ENCODE data around the gene ATP6V0A1.
"Not testable (repeated sequence)": the region's sequence is repeated elsewhere in the genome, so short reads cannot be mapped to it uniquely, and the experiment has no call there.

The ATP6V0A1 gene

DNA sequence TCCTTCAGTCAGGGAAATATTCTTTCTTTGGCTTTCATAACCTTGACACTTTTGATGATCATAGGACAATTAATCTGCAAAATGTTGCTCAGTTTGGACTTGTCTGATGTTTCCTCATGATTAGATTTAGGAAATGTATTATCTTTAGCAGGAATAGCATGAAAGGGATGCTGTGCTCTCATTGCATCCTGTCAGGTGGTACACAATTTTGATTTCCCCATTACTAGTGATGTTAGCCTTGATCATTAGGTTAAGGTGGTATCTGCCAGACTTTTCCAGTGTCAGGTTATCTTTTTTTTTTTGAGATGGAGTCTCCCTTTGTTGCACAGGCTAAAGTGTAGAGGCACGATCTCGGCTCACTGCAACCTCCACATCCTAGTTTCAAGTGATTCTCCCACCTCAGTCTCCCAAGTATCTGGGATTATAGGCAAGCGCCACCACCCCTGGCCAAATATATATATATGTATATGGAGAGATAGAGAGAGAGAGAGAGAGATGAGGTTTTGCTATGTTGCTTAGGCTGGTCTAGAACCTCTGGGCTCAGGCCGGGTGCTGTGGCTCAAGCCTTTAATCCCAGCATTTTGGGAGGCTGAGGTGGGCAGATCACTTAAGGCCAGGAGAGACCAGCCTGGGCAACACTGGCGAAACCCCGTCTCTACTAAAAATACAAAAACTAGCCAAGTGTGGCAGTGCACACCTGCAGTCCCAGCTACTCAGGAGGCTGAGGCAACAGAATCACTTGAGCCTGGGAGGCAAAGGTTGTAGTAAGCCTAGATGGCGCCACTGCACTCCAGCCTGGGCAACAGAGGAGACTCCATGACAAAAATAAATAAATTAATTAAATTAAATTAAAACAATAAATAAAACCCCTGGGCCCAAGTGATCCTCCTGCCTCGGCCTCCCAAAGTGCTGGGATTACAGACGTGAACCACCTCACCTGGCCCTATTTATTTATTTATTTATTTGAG, 19.8 kb upstream of the ATP6V0A1 start:
- H3K4me3 ChIP-seq (ENCODE audit: low read depth, low read length), result no peak overlapping the region
- no peak for DNase-seq (ENCODE audit: low read depth)

DNA sequence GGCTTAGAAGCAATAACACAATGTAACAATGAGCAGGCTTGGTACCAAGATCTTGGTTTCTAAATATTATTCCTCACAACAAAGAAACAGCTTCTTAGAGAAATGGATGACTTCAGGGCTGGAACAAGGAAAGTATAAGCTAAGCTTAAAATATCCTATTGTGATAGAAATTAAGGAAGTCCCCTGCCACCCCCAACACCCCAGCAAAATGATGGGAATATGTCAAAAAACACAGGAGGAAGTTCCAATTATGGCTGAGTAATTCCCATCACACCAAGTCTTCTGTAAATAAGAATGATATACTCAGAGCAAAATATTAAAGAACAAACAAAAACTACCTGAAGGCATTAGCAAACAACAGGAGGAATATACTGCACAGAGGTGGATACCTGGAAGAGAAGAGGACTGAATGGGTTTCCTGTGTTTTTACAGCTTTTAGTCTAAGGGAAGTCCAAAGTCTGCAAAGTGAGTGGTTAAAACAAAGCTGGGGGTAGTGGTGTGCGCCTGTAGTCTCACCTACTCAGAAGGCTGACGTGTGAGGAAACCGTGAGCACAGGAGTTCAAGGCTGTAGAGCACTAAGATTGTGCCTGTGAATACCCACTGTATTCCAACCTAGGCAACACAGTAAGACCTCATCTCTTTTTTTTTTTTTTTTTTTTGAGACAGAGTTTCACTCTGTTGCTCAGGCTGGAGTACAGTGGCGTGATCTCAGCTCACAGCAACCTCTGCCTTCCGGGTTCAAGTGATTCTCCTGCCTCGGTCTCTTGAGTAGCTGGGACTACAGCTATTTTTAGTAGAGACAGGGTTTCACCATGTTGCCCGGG, 17.1 kb upstream of the ATP6V0A1 start:
- TF ChIP-seq, protein P1, sequence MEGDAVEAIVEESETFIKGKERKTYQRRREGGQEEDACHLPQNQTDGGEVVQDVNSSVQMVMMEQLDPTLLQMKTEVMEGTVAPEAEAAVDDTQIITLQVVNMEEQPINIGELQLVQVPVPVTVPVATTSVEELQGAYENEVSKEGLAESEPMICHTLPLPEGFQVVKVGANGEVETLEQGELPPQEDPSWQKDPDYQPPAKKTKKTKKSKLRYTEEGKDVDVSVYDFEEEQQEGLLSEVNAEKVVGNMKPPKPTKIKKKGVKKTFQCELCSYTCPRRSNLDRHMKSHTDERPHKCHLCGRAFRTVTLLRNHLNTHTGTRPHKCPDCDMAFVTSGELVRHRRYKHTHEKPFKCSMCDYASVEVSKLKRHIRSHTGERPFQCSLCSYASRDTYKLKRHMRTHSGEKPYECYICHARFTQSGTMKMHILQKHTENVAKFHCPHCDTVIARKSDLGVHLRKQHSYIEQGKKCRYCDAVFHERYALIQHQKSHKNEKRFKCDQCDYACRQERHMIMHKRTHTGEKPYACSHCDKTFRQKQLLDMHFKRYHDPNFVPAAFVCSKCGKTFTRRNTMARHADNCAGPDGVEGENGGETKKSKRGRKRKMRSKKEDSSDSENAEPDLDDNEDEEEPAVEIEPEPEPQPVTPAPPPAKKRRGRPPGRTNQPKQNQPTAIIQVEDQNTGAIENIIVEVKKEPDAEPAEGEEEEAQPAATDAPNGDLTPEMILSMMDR (IDR thresholded peaks at IDR 0.05; ENCODE audit: control insufficient read depth, extremely low read depth, insufficient read depth), result no peak
- no peak overlapping the region for H3K4me3 ChIP-seq (ENCODE audit: low read depth, low read length)
- DNase-seq (ENCODE audit: low read depth), result no peak

More for the DNA sequence above, 19.8 kb upstream of the ATP6V0A1 start:
- TF ChIP-seq, protein P1 (IDR thresholded peaks at IDR 0.05; ENCODE audit: control insufficient read depth, extremely low read depth, insufficient read depth), result no peak

DNA sequence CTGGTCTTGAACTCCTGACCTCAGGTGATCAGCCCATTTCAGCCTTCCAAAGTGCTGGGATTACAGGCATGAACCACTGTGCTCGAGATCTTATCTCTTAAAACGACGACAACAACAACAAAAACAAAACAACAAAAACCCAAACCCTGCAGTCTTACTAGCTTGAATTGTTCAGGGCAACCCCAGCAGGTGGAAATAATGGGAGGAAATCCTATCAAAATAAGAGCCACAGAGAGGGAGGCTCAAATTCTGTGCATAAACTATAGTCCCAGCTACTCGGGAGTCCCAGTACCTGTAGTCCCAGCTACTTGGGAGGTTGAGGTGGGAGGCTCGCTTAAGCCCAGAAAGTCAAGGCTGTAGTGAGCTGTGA, 16.5 kb upstream of the ATP6V0A1 start:
- TF ChIP-seq, protein P1 (IDR thresholded peaks at IDR 0.05; ENCODE audit: control insufficient read depth, extremely low read depth, insufficient read depth), result no peak
- no peak overlapping the region for H3K4me3 ChIP-seq (ENCODE audit: low read depth, low read length)
- DNase-seq (ENCODE audit: low read depth), result no peak

DNA sequence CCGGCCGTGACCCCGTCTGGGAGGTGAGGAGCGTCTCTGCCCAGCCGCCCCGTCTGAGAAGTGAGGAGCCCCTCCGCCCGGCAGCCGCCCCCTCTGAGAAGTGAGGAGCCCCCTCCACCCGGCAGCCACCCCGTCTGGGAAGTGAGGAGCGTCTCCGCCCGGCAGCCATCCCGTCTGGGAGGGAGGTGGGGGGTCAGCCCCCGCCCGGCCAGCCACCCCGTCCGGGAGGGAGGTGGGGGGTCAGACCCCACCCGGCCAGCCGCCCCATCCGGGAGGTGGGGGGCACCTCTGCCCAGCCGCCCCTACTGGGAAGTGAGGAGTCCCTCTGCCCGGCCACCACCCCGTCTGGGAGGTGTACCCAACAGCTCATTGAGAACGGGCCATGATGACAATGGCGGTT, 9.5 kb upstream of the ATP6V0A1 start:
- H3K4me3 ChIP-seq (ENCODE audit: low read depth, low read length); DNase-seq (ENCODE audit: low read depth): not testable (repeated sequence)

DNA sequence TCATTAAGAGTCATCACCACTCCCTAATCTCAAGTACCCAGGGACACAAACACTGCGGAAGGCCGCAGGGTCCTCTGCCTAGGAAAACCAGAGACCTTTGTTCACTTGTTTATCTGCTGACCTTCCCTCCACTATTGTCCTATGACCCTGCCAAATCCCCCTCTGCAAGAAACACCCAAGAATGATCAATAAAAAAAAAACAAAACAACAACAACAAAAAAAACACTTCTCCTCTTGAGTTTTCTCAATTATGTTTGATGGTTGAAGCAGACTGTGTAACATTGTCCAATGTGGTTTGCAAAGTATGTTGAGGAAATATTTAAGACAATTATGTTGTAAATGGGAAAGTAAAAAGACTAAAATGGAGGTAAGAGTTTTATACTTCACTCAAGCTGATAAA, 8.8 kb upstream of the ATP6V0A1 start:
- H3K4me3 ChIP-seq (ENCODE audit: low read depth, low read length), result not testable (repeated sequence)

DNA sequence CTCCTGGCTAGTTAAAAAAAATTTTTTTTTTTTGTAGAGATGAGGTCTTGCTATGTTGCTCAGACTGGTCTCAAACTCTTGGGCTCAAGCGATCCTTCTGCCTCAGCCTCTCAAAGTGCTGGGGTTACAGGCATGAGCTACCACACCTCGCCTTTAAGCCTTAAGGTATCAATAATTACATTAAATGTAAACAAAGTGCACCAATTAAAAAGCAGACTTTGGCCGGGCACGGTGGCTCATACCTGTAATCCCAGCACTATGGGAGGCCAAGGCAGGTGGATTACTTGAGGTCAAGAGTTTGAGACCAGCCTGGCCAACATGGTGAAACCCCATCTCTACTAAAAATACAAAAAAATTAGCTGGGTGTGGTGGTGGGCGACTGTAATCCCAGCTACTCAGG, 7.4 kb upstream of the ATP6V0A1 start:
- H3K4me3 ChIP-seq (ENCODE audit: low read depth, low read length); DNase-seq (ENCODE audit: low read depth): not testable (repeated sequence)

More for the DNA sequence above, 8.8 kb upstream of the ATP6V0A1 start:
- DNase-seq (ENCODE audit: low read depth), result not testable (repeated sequence)

DNA sequence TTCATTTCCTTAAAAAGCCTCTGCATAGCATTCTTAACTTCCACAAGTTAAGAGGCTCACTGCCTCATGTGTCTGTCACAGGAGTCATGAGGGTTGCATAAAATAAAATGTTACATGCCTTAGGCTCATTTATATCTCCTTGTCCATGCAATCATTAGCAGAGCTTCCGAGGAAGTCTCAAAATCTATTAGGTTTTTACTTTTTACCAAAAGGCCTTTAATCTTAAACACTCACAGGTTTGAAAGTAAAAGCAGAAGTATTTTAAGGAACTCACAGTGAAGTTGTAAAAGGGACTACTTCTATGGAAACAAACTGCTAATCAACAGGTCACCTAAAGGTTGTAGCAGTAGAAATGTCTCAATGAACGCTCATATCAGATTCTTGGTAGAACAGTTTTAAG, 5.2 kb upstream of the ATP6V0A1 start:
- no peak for DNase-seq (ENCODE audit: low read depth)
- no peak overlapping the region for H3K4me3 ChIP-seq (ENCODE audit: low read depth, low read length)
- TF ChIP-seq, protein P1 (IDR thresholded peaks at IDR 0.05; ENCODE audit: control insufficient read depth, extremely low read depth, insufficient read depth), result no peak

DNA sequence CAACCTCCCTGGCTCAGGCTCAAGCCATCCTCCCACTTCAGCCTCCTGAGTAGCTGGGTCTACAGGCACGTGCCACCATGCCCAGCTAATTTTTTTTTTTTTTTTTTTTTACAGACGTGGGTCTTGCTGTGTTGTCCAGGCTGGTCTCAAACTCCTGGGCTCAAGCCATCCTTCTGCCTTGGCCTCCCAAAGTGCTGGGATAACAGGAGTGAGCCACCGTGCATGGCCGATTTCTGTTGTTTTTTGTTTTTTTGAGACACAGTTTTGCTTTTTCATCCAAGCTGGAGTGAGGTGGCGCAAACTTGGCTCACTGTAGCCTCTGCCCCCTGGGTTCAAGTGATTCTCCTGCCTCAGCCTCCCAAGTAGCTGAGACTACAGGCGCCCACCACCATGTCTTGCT, 3.7 kb upstream of the ATP6V0A1 start:
- H3K4me3 ChIP-seq (ENCODE audit: low read depth, low read length); DNase-seq (ENCODE audit: low read depth): not testable (repeated sequence)

Data from LNCaP clone FGC (cell line).